Neural crest cell (in vitro differentiated cells): ENCODE measurements around the gene CBLN3. TPM values are rescaled to one million over a fixed set of nuclear protein-coding genes. Genes with fewer than 3 reads are reported as not detected.
A peak's percentile ranks its signal among the peaks of the same experiment; 100 is the strongest.
"Not testable (repeated sequence)": the region's sequence is repeated elsewhere in the genome, so short reads cannot be mapped to it uniquely, and the experiment has no call there.

Experiments
- DNase-seq: peaks from one replicate; pipeline ENCODE4 v3.0.0; 2021; ENCODE audit warnings: low read depth, mixed read lengths, low spot score
- H3K27ac Mint-ChIP-seq: one replicate; pipeline ENCODE4 v1.8.0; 2021; ENCODE audit warnings: mild to moderate bottlenecking, mixed read lengths; ENCODE audit not compliant: unreplicated experiment
- H3K27me3 Mint-ChIP-seq: 2 replicates; pipeline ENCODE4 v1.8.0; 2021; ENCODE audit warnings: low read depth, mild to moderate bottlenecking, mixed read lengths
- H3K36me3 Mint-ChIP-seq: 2 replicates; pipeline ENCODE4 v1.8.0; 2021; ENCODE audit warnings: low read depth, mild to moderate bottlenecking, mixed read lengths
- H3K4me1 Mint-ChIP-seq: 2 replicates; pipeline ENCODE4 v1.8.0; 2021; ENCODE audit warnings: mixed read lengths
- H3K4me3 Mint-ChIP-seq: one replicate; pipeline ENCODE4 v1.8.0; 2021; ENCODE audit warnings: mild to moderate bottlenecking, mixed read lengths
- H3K9me3 Mint-ChIP-seq: 2 replicates; pipeline ENCODE4 v1.8.0; 2021; ENCODE audit warnings: mixed read lengths
- CTCF ChIP-seq: fragments of 200-600 bp; sonication (generic); conservative IDR thresholded peaks from 2 replicates; pipeline ENCODE4 v1.5.0; 2021; ENCODE audit warnings: antibody characterized with exemption, mild to moderate bottlenecking
- total RNA-seq: library from RNA; stranded (reverse); gene quantifications from 2 replicates; pipeline ENCODE4 v1.2.1, GENCODE V29; 2021

CBLN3 gene
- total RNA-seq, 1 donor from 2014 or later, result 1.0 TPM

GRCh38 chr14:24456980-24457379, 27.5 kb upstream of the CBLN3 start:
- Mint-ChIP-seq H3K36me3 (peaks cover 16% of the 10 kb centered on the region), H3K27ac (no peak overlapping the region), H3K4me3 (no peak overlapping the region), H3K9me3 (peaks cover 7% of the 10 kb centered on the region), H3K27me3 (no peaks in the 10 kb centered on the region), H3K4me1 (no peaks in the 10 kb centered on the region)
- TF ChIP-seq CTCF, result no peak
- no peak for DNase-seq

GRCh38 chr14:24450828-24451227, 21.4 kb upstream of the CBLN3 start:
- H3K4me1 Mint-ChIP-seq, H3K9me3 Mint-ChIP-seq, H3K4me3 Mint-ChIP-seq, DNase-seq, H3K27ac Mint-ChIP-seq, H3K27me3 Mint-ChIP-seq: not testable (repeated sequence)
- peaks cover 18% of the 10 kb centered on the region for H3K36me3 Mint-ChIP-seq

GRCh38 chr14:24443053-24443665, 13.7 kb upstream of the CBLN3 start:
- no peak for DNase-seq
- Mint-ChIP-seq H3K27ac (peak overlapping the region; percentile 99), H3K4me3 (peak overlapping the region; percentile 98), H3K9me3 (no peaks in the 10 kb centered on the region), H3K27me3 (peaks cover 4% of the 10 kb centered on the region), H3K36me3 (peaks cover 3% of the 10 kb centered on the region), H3K4me1 (peaks cover 30% of the 10 kb centered on the region)
- no peak for TF ChIP-seq CTCF

GRCh38 chr14:24442240-24443052, 13.0 kb upstream of the CBLN3 start, which contains the start of gene SDR39U1:
TSS of gene SDR39U1 (minus strand) at chr14:24442776. CDS start at chr14:24442769, 7 bp downstream.
- H3K4me1 Mint-ChIP-seq, result peaks cover 30% of the 10 kb centered on the region
- DNase-seq, result peak; percentile 89

GRCh38 chr14:24441904-24442239, 12.4 kb upstream of the CBLN3 start:
- H3K9me3 Mint-ChIP-seq, result no peaks in the 10 kb centered on the region
- no peak for DNase-seq
- TF ChIP-seq CTCF, result no peak
- H3K36me3 Mint-ChIP-seq, result peaks cover 4% of the 10 kb centered on the region
- H3K27me3 Mint-ChIP-seq, result peaks cover 4% of the 10 kb centered on the region
- peak overlapping the region; percentile 98 for H3K4me3 Mint-ChIP-seq
- peak overlapping the region; percentile 99 for H3K27ac Mint-ChIP-seq
- H3K4me1 Mint-ChIP-seq, result peaks cover 30% of the 10 kb centered on the region

More at GRCh38 chr14:24442240-24443052, 13.0 kb upstream of the CBLN3 start, which contains the start of gene SDR39U1:
- Mint-ChIP-seq H3K4me3 (peak within 1 kb of the TSS; percentile 98), H3K36me3 (peaks cover 3% of the 10 kb centered on the region), H3K27me3 (peaks cover 4% of the 10 kb centered on the region), H3K9me3 (no peaks in the 10 kb centered on the region), H3K27ac (peak within 1 kb of the TSS; percentile 99)
- TF ChIP-seq CTCF, result peak; percentile 28

- no peak for DNase-seq
- H3K4me1 Mint-ChIP-seq, result peaks cover 34% of the 10 kb centered on the region
- no peaks in the 10 kb centered on the region for H3K9me3 Mint-ChIP-seq
- peak overlapping the region; percentile 98 for H3K4me3 Mint-ChIP-seq
- H3K36me3 Mint-ChIP-seq, result peaks cover 5% of the 10 kb centered on the region
- H3K27me3 Mint-ChIP-seq, result peaks cover 4% of the 10 kb centered on the region
- H3K27ac Mint-ChIP-seq, result peak overlapping the region; percentile 99
- TF ChIP-seq CTCF, result no peak
Measured at GRCh38 chr14:24441485-24441884, 12.0 kb upstream of the CBLN3 start.
